Fibroblast of lung (primary cell): ENCODE measurements around the gene ANKRD6.

Experiments
- CTCF ChIP-seq, 2 donors: IDR thresholded peaks in 1 of 2; conservative IDR thresholded peaks in 1 of 2; 1 replicate in 1 of 2; 2 replicates in 1 of 2; pipeline ENCODE4 v1.5.1; 2011 to 2012; ENCODE audit warnings: low read length in 2 of 2, control low read depth in 1 of 2, inconsistent platforms in 1 of 2, low read depth in 1 of 2, mild to moderate bottlenecking in 1 of 2
- EZH2 ChIP-seq: IDR thresholded peaks from 2 replicates; pipeline ENCODE4 v1.5.1; 2012; ENCODE audit warnings: low read length, control low read depth, mild to moderate bottlenecking; ENCODE audit errors: missing control alignments

DNA sequence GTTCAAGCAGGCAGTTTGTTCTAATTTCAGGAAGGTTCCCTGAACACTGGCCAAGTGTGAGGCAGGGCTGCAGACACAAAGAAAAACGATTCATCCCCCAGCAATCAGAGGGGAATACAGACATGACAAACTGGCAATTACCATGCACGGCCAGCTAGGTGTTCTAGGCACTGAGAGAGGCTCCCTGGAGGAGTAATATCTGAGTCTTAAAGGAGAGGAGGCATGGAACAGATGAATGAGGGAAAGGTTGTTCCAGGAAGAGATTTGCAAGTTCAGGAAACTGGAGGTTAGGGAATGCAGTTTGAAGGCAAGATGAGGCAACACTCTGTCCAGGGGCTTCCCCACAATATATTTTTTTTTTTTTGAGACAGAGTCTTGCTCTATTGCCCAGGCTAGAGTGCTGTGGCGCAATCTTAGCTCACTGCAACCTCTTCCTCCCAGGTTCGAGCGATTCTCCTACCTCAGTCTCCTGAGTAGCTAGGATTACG is 32.0 kb upstream of the ANKRD6 start:
- TF ChIP-seq CTCF (conservative IDR thresholded peaks at IDR 0.05 in 1 of 2, IDR thresholded peaks at IDR 0.05 in 1 of 2; ENCODE audit: low read depth in 1 of 2, low read length in 2 of 2) (no peak), EZH2 (no peak)
